Amniotic epithelial cell (primary cell): ENCODE measurements around the gene TMEM40.
"Not testable (repeated sequence)": the region's sequence is repeated elsewhere in the genome, so short reads cannot be mapped to it uniquely, and the experiment has no call there.

Source experiments
- DNase-seq: peaks from one replicate; pipeline ENCODE4 v3.0.0-alpha.2; 2010; ENCODE audit warnings: low read depth

The TMEM40 gene

GRCh38 chr3:12775970-12776369 is 16.9 kb upstream of the TMEM40 start:
- DNase-seq, result not testable (repeated sequence)

GRCh38 chr3:12775226-12775625 is 16.2 kb upstream of the TMEM40 start:
- DNase-seq, result no peak

GRCh38 chr3:12774619-12775018 is 15.6 kb upstream of the TMEM40 start:
- no peak for DNase-seq

GRCh38 chr3:12773710-12774086 is 14.6 kb upstream of the TMEM40 start:
- no peak for DNase-seq

GRCh38 chr3:12773030-12773709 is 14.1 kb upstream of the TMEM40 start:
- no peak for DNase-seq

GRCh38 chr3:12772462-12772861 is 13.4 kb upstream of the TMEM40 start:
- no peak for DNase-seq

- DNase-seq, result no peak
Measured at GRCh38 chr3:12771236-12771635, 12.2 kb upstream of the TMEM40 start.

GRCh38 chr3:12769761-12770160 is 10.7 kb upstream of the TMEM40 start:
- no peak for DNase-seq

GRCh38 chr3:12768579-12769527 is 9.8 kb upstream of the TMEM40 start:
- DNase-seq, result no peak

GRCh38 chr3:12766541-12766940 is 7.5 kb upstream of the TMEM40 start:
- no peak for DNase-seq

GRCh38 chr3:12764171-12764776 is 5.2 kb upstream of the TMEM40 start:
- no peak for DNase-seq

- DNase-seq, result no peak
Measured at GRCh38 chr3:12759693-12760565, 870 bp upstream of the TMEM40 start.

- DNase-seq, result peak; percentile 70
Measured at GRCh38 chr3:12758025-12758781, 856 bp downstream of the TMEM40 start.

- DNase-seq, result no peak
Measured at GRCh38 chr3:12756635-12757034, 2.4 kb downstream of the TMEM40 start.

- no peak for DNase-seq
Measured at GRCh38 chr3:12756175-12756574, 2.9 kb downstream of the TMEM40 start.

GRCh38 chr3:12755754-12756153 is 3.3 kb downstream of the TMEM40 start:
- no peak for DNase-seq

GRCh38 chr3:12754313-12754712 is 4.7 kb downstream of the TMEM40 start:
- DNase-seq, result no peak

- no peak for DNase-seq
Measured at GRCh38 chr3:12753275-12754028, 5.6 kb downstream of the TMEM40 start.

GRCh38 chr3:12752809-12753208 is 6.2 kb downstream of the TMEM40 start:
- no peak for DNase-seq

- DNase-seq, result no peak
Measured at GRCh38 chr3:12752102-12752501, 7.0 kb downstream of the TMEM40 start.
